HG02610 (cell line): ENCODE data around the gene LRRC59.
"Not testable (repeated sequence)": the region's sequence is repeated elsewhere in the genome, so short reads cannot be mapped to it uniquely, and the experiment has no call there.

ENCODE experiments used
- ATAC-seq: cut with Tn5 transposase; IDR thresholded peaks from one replicate; pipeline ENCODE4 v1.9.1; 2021; ENCODE audit warnings: mild to moderate bottlenecking, moderate library complexity; ENCODE audit not compliant: unreplicated experiment

The LRRC59 gene

GRCh38 chr17:50397111-50397918, at the start of gene LRRC59:
Gene LRRC59 (minus strand): TSS chr17:50397523. CDS start chr17:50397317, 206 bp downstream.
- ATAC-seq, result peak; percentile 95

- ATAC-seq, result no peak
Observed at GRCh38 chr17:50445730-50446325, 48.5 kb upstream of the LRRC59 start.

DNA sequence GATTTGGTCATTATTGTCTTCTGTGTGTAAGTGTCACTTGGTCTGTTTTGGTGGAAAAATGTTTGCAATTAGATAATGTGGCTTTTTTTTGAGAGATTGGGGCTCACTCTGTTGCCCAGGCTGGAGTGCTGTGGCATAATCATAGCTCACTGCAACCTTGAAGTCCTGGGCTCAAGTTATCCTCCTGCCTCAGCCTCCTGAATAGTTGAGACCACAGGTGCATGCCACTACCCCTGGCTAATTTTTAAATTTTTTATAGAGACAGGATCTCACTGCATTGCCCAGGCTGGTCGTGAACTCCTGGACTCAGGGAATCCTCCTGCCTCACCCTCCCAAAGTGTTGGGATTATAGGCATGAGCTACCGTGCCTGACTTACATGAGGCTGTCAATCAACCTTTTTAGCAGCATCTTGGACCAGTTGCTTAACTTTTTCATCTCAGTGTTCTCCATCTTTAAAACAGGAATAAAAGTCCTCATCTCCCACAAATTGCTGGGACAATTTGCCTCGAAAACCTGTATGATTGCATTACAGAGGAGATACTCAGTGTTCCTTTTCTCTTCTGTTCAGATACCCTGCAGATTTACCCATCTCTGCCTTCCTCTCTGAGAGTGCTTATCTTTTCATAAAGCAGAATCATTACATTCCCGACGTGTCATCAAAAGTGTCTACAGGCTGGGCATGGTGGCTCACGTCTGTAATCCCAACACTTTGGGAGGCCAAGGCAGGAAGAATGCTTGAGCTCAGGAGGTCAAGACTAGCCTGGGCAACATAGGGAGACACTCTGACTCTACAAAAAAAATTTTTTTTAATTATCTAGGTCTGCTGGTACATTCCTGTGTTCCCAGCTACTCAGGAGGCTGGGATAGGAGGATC, 47.8 kb upstream of the LRRC59 start:
- ATAC-seq, result no peak

DNA sequence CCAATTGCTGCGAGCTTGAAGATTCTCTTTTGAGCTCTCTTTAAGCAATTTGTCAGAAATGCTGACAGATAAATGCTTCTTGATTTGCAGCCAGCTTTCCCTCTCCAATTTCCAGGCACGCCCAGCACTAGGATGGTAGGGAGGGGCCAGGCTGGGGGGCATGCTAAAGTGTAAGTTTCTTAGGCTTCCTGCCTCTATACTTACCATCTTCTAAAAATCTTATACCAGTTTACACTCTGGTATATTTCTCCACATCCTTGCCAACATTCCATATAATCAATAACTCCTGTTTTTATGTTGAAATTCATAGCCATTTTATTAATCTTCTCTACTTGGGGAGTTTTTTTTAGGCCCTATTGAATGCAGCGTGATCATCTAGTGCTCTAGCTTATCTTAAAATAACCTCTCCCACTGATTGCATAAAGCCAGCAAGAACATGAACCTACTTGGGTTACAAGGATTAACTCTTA, 46.2 kb upstream of the LRRC59 start:
- ATAC-seq, result no peak

DNA sequence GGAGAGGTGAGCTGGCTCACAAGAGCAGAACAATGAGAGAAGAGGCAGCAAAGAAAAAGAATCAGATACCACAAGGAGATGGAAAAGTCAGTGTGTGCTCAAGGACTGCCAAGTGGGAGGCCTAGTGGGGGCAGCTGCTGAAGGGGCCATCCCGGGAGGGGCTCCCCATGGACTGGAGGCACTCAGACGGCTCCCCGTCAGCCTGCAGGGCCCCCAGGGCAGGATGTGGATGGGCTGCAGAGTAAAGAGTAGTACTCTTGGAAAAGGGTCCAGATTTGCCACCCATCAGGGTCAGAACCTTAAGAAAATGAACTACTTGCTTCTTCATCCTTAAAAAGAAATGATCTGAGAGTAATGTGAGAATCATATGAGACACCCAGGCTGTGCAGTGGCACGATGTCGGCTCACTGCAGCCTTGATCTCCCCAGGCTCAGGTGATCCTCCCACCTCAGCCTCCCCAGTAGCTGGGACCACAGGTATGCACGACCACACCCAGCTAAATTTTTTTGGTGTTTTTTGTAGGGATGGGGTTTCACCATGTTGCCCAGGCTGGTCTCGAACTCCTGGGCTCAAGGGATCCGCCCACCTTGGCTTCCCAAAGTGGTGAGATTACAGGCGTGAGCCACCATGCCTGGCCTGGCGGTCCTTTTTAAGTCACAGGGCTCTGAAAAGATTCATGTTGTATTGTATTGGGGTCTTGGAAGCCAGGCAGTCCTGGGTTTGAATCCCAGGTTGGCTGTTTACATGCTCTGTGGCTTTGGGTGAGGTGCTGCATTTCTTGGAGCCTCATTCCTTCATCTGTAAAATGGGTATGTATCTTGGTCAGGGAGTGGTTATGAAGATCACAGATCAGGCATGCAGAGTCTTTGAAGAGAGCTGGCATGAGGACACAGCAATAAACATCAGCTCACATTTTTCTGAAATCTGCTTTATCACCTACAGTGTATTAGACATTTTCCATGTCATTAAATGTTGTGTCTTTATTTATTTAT, 43.8 kb upstream of the LRRC59 start:
- no peak for ATAC-seq

DNA sequence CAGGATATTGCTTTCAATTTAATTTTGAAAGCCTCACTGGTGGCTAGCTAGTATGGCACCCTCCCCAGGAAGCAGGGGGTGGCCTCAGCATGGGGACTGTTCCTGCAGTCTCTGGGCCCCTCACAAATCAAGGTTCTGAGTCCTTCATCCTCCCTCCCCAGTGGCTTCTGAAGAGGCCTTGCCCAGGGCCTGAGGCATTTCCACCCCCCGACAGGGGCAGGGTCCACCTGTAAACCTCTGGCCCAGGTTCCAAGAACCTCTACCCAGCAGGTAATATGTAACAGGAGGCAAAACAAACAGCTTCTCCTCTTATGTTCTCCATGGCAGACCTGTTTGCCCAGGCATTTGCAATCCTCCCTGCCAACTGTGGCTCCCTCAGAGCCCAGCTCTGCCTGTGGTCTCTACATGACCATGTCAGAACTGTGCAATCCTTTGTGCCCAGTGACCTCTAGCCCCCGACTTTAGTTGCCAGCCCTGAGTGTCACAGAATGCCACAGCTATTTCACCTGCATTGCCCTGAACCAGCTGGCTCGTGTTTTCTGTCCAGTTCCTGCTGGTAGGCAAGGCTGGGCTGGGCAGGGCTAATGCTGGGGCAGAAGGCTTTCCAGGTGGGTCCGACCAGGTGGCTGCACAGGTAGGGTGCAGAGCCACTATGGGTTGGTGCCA, 43.0 kb upstream of the LRRC59 start:
- no peak for ATAC-seq

DNA sequence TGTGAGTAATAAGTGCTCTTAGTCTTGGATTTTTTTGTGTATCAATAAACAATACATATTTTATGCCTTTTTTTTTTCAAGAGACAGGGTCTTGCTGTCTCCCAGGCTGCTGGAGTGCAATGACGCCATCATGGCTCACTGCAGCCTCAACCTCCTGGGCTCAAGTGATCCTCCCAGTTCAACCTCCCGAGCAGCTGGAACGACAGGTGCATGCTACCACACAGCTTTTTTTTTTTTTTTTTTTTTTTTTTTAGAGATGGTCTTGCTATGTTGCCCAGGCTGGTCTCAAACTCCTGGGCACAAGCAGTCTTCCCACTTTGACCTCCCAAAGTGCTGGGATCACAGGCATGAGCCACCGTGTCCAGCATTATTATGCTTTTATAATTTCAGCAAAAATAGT, 41.7 kb upstream of the LRRC59 start:
- no peak for ATAC-seq

DNA sequence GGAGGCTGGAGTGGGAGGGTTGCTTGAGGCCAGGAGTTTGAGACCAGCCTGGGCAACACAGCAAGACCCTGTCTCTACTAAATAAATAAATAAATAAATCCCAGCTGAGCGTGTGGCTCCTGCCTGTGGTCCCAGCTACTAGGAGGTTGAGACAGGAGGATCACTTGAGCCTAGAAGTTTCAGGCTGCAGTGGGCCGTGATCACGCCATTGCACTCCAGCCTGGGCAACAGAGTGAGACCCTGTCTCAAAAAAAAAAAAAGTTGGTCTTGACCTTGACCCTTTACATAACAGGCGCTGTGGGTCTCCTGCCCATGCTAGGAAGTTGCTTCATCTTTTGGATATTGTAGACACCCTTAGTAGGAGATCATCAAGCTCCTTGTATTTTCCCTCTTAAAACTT, 40.1 kb upstream of the LRRC59 start:
- ATAC-seq, result no peak

DNA sequence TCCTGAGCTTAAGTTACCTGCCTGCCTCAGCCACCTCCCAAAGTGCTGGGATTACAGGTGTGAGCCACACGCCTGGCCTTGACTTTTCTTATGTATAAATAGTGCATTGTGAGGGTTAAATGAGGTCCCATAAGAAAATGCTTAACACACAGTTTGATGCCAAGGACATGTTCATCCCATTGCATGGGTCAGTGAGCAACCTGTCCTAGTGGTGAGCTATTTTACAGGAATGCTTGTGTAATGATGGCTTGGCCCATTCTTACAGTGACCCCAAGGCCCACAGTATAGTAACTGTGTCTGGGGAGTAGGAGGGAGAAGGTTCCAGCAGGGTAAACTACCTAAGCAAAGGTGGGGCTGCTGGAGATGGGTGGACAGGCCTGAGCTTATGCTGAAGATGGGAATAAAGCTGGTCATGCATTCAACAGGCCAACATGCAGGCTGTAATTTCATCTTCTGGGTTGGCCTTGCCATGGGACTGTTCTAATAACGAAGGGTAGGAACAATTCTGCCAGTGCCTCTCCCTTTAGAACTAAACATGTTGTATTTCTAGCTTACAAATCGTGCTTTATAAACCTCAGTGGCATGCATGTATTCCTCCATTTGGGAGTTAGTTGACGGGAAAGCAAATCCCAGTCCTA, 34.9 kb upstream of the LRRC59 start:
- ATAC-seq, result no peak

- ATAC-seq, result no peak
Observed at GRCh38 chr17:50430821-50431618, 33.7 kb upstream of the LRRC59 start.

GRCh38 chr17:50429793-50430192, 32.5 kb upstream of the LRRC59 start:
- ATAC-seq, result no peak

DNA sequence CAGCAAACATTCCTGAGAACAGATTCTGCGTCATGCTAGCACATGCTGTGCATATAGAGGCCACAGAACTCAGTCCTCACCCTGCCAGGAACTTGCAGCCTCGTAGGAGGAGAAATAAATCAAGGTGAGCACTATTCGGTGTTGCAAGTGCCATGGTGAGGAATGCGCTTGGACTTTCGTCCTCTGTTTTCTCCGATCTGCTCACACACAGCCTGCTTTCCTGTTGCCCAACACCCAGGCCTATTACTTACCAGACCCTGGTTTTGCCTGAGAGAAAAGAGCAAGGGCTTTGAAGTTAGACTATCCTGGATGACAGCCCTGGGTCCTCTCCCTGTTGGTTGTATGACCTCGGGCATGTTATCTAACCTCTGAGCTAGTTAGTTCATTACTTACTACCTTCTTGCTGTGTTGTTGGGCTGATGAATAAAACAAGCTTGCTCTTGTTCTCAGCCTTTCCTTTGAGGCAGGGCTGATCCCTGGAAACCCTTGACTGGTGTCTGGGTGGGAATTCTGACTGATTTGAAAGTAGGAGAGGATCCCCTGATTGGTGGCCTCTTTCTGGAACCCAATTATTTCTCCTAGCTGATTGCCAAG, 31.6 kb upstream of the LRRC59 start:
- ATAC-seq, result no peak

DNA sequence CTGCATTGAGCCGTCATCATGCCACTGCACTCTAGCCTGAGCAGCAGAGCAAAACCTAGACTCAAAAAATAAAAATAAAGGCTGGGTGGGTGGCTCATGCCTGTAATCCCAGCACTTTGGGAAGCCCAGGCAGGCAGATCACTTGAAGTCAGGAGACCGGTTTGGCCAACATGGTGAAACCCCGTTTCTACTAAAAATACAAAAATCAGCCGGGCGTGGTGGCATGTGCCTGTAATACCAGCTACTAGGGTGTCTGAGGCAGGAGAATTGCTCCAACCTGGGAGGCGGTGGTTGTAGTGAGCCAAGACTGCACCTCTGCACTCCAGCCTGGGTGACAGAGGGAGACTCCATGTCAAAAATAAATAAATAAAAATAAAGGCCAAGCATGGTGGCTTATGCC, 30.8 kb upstream of the LRRC59 start:
- ATAC-seq, result not testable (repeated sequence)

DNA sequence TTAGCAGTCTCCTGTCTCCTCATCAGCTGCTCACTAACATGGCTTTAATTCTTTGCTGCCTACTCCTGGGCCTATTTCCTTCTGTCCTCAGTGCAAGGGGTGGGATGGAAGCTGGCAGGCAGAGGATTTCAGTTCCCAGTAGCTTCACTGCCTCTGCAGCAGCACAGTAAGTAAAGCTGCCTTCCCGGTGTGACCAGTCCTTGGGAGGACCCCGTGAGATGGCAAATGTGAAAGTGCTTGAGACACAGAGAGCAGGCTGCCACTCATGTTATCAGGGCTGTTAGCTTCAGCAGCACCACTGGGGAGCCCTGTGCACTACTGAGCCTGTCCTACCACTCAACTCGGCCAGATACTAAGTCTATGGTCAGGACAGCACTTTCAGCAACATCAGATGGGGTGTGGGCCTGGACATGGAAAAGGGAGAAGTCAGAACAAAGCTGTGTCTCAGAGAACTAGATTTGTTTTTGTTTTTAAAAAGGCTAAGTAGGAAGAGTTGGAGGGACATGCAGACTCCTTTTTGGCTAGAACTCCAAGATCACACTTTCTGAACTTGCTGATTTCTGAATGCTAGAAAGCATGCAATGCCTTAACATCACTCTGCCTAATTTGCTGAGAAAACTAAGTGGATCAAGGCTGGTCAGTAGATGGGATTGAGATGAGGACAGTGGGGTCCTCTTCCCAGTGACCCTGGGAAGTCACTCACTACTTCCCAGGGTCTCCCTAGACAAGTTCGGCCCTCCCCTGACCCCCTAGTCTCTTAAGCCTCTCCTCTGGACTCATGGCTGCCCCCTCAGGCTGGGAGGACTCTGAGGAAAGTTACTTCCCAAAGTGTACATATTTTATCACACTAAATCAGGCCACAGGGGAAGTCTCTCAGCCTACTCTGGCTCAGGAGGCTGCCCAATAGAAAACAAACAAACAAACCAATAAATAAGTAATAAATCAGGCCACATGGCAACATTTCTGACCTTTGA, 29.8 kb upstream of the LRRC59 start:
- peak; percentile 41 for ATAC-seq

DNA sequence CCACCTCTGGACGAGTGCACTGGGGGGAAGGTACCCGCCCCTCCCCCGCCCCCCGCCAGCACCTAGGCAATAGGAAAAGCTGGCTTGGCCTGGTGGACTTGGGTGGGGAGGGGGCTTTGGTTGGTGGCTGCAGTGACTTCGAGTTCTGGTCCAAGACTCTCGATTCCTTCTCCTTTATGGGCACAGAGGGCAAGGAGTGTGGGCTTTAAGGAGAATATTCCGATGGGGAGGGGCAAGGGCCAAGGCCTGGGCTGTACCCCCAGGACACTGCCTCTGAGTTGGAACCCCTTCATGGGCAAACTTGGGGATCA, 29.1 kb upstream of the LRRC59 start:
- ATAC-seq, result peak; percentile 2

DNA sequence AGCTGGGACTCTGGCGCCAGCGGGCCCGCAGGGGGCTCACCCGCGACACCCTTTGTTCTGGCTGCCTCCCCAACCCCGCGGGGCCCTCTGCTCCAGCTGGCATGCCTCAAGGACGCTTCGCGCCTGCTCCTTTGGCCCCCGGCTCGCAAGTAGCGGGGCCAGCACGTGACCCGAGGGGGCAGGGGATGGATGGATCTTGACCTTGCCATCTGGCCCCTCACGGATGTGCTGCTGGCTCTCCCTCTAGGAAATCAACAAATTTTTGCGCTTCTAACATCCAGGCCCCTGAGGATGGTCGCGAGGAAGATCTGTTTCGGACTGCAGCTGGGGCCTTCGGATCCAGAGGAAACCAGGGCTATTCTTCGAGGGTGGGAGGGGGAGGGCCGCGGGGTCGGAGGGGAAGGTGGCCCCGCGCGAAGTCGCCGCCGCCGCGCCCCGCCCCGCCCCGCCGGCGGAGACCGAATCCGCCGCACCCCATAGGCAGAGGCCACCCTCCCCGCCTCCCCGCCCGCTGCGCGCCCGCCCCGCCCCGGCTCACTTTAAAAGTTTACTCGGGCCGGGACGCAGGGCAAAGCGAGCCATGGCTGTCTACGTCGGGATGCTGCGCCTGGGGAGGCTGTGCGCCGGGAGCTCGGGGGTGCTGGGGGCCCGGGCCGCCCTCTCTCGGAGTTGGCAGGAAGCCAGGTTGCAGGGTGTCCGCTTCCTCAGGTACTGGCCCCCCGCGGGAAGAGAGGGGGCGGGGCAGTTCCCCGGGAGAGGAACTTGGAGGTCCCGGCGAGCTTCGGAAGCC, 28.6 kb upstream of the LRRC59 start, which contains the start of gene ACSF2:
ACSF2 (plus strand) TSS at position 537 of the 790 bp plus-strand sequence; CDS start at position 581, 44 bp downstream.
- peak; percentile 62 for ATAC-seq
